HUES48 (cell line): ENCODE measurements around the gene PLEKHD1.
A peak's percentile ranks its signal among the peaks of the same experiment; 100 is the strongest.

Source experiments
- H3K27ac ChIP-seq: one replicate; pipeline ENCODE4 v1.7.0; 2013; ENCODE audit warnings: low read depth, low read length, inconsistent platforms
- H3K27me3 ChIP-seq: 2 replicates; pipeline ENCODE4 v1.6.1; 2013; ENCODE audit warnings: mild to moderate bottlenecking, low read length; ENCODE audit not compliant: control insufficient read depth, insufficient read depth
- H3K36me3 ChIP-seq: 2 replicates; pipeline ENCODE4 v1.6.1; 2013; ENCODE audit warnings: low read length; ENCODE audit not compliant: control insufficient read depth, insufficient read depth
- H3K4me1 ChIP-seq: 2 replicates; pipeline ENCODE4 v1.6.1; 2013; ENCODE audit warnings: mild to moderate bottlenecking, low read length; ENCODE audit not compliant: control insufficient read depth, insufficient read depth
- H3K4me3 ChIP-seq: 2 replicates; pipeline ENCODE4 v1.5.1; 2013; ENCODE audit warnings: mild to moderate bottlenecking, low read depth, low read length
- H3K9ac ChIP-seq: 2 replicates; pipeline ENCODE4 v1.6.1; 2013; ENCODE audit warnings: mild to moderate bottlenecking, low read depth, low read length, moderate library complexity
- H3K9me3 ChIP-seq: 2 replicates; pipeline ENCODE4 v1.6.1; 2013; ENCODE audit warnings: low read length; ENCODE audit not compliant: control insufficient read depth, insufficient read depth

Gene PLEKHD1

DNA sequence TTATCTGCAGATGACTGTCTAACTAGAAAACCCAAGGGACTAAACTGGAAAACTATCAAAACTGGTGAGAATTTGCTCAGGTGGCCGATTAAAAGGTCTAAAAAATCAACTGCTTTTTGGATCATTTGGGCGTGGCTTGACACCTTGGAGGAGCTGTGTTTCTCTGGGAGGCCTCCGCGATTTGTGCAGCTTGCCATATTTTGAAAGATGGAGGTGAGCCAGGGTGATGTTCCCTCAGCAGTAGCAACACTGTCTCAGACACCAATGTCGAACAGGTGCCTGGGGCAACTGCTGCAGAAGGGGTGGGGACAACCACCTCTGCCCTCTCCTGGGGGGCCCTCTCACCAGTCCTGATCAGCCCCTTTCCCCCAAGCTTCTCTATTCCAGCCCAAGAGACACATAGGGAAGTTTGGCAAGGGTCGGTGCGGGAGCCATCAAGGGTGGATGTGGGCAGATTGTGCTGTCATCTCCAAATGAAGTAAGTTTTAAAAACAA, 86.4 kb downstream of the PLEKHD1 start:
- H3K27ac ChIP-seq, result no peak overlapping the region
- H3K36me3 ChIP-seq, result no peaks in the 10 kb centered on the region
- peaks cover 87% of the 10 kb centered on the region for H3K27me3 ChIP-seq
- 0 out of 2 replicates have a peak, but pooled peaks cover 7% of the 10 kb centered on the region for H3K4me1 ChIP-seq
- peaks cover 6% of the 10 kb centered on the region; the same call in 1 of the 2 replicates for H3K9me3 ChIP-seq
- no peak overlapping the region for H3K9ac ChIP-seq
- H3K4me3 ChIP-seq, result no peak overlapping the region

DNA sequence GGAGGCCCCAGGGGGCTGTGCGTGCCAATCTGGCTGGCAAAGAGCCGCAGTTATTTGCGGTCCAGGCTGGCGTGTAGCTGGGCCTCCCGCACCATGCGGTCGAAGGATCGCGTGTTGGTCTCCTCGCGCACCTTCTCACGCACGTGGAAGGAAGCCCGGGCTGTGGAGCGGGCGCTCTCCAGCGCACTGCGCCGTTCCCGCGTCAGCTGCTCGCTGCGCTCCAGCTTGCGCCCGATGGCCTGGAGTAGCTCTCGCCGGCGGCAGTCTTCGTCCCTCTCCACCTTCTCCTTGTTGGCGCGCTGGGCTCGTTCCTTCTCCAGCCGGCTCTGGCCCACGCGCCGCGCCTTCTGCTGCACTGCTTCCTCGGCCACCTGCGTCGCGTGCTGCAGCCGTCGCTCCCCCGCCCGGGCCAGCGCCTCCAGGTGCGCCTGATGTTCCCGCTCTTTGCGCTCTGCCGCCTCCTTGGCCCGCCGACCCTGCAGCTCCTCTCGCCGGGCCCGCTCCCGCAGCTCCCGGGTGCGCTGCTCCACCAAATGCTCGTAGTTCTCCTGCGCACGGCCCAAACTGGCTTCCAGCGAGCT, 87.0 kb downstream of the PLEKHD1 start:
- no peak overlapping the region for H3K27ac ChIP-seq
- H3K9me3 ChIP-seq, result peaks cover 6% of the 10 kb centered on the region; the same call in 1 of the 2 replicates
- H3K36me3 ChIP-seq, result no peaks in the 10 kb centered on the region
- peak overlapping the region; percentile 48 for H3K4me3 ChIP-seq
- peaks cover 83% of the 10 kb centered on the region for H3K27me3 ChIP-seq
- H3K9ac ChIP-seq, result peak overlapping the region; percentile 8; the same call in 1 of the 2 replicates
- H3K4me1 ChIP-seq, result 0 out of 2 replicates have a peak, but pooled peaks cover 7% of the 10 kb centered on the region

DNA sequence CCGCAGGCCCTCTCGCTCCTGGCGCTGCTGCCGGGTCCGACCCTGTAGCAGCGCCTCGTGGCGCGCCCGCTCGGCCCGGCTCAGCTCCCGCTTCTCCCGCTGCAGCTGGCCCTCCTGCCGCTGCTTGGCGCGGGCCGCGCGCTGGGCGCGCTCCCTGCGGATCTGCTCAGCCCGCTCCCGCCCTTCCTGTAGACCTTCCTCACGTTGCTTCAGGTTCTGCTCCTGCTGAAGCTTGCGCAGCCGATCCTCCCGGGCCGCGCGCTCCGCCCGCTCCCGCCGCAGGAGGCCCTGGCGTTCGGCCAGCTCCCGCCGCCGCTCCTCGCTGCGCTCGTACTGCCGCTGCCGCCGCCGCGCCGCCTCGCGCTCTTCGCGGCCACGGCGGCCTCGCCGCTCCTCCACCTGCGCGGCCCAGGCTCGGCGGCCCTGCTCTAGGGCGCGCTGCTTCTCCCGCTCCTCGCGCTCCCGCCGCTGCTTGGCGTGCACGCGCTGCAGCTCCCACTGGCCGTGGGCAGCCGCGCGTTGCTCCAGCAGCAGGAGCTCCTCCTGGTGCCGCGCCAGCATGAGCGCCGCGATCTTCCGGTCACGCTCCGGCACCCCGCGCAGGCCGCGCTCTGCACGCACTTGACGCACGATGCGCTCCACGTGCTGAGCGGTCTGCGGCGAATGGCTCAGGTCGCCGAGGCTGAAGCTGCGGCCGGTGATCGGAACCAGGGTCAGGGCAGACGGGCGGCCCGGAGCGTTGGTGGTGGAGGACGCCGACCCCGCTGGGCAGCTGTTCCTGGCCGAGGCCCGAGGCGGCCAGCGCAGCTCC, 87.7 kb downstream of the PLEKHD1 start:
- peaks cover 76% of the 10 kb centered on the region for H3K27me3 ChIP-seq
- peaks cover 6% of the 10 kb centered on the region; the same call in 1 of the 2 replicates for H3K9me3 ChIP-seq
- H3K9ac ChIP-seq, result peak overlapping the region; percentile 8; the same call in 1 of the 2 replicates
- H3K27ac ChIP-seq, result no peak overlapping the region
- 0 out of 2 replicates have a peak, but pooled peaks cover 7% of the 10 kb centered on the region for H3K4me1 ChIP-seq
- H3K36me3 ChIP-seq, result no peaks in the 10 kb centered on the region
- H3K4me3 ChIP-seq, result peak overlapping the region; percentile 48

DNA sequence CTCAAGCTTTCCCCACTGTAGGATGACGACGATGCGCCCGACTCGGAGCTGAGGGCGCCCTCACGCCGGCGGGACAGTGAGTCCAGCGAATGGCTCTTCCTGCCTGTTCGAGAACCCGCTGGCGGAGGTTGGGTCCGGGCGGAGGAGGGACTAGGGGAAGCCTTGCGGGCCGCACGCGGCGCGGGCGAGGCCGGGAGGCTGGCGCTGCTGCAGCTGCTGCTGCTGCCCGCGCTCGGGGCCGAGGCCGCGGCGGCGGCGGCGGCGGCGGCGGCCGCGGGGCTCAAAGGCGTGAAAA, 88.3 kb downstream of the PLEKHD1 start:
- Histone ChIP-seq H3K4me1 (0 out of 2 replicates have a peak, but pooled peaks cover 7% of the 10 kb centered on the region), H3K9ac (no peak overlapping the region), H3K4me3 (no peak overlapping the region), H3K27ac (no peak overlapping the region), H3K9me3 (peaks cover 6% of the 10 kb centered on the region; the same call in 1 of the 2 replicates), H3K27me3 (peaks cover 70% of the 10 kb centered on the region), H3K36me3 (no peaks in the 10 kb centered on the region)

DNA sequence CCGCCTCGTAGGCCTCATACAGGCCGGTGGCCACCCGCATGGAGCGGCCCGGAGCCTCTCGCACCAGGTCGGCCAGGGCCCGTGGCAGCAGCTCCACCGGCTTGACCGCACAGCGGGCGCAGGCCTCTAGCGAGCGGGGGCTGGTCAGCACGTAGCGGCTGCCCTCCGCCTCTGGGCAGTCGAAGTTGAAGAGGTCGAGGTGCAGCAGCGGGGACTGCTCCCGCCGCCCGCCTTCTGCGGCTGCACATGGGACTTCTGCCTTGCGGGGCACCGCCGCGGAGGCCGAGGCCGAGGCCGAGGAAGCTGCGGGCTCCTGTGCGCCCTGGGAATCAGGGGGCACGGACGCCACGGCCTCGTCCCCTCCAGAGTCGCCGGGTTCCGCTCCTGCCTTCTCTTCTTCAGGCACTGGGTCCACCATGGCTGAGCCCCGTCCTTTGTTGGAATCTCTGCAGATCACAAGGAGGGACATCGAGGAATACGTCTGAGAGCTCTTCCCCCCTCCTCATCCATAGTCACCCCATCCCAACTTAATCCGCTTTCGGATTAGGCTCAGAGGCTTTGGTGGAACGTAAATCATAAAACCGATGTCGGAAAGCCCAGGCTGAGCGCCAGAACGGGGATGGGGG, 88.8 kb downstream of the PLEKHD1 start:
- Histone ChIP-seq H3K9me3 (peaks cover 6% of the 10 kb centered on the region; the same call in 1 of the 2 replicates), H3K36me3 (no peaks in the 10 kb centered on the region), H3K4me1 (0 out of 2 replicates have a peak, but pooled peaks cover 7% of the 10 kb centered on the region), H3K27me3 (peaks cover 70% of the 10 kb centered on the region), H3K27ac (peak overlapping the region; percentile 73), H3K4me3 (0 out of 2 replicates have a peak overlapping the region, but pooled peaks have one; percentile 74), H3K9ac (no peak overlapping the region)

DNA sequence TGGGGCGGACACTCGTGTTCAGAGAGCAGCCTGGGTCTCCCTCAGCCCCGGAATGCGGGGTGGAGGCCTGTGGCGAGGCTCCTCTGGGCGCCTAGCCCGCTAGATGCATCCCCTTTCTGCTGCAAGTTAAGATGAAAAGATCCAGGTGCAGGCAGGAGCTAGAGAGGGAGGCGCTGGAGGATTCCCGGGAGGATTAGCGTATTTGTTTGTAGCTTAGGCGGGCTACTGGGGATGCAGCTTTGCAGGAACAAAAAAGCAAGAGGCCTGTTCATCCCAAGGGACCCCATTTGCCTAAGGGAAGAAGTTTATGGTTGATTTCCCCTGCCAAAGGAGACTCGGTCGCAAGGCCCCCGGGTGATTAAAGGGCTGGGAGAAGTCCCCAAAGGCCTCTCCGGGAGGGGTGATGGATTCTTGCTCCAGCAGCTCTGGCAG, 89.3 kb downstream of the PLEKHD1 start:
- H3K27me3 ChIP-seq, result peaks cover 67% of the 10 kb centered on the region
- H3K36me3 ChIP-seq, result no peaks in the 10 kb centered on the region
- 0 out of 2 replicates have a peak, but pooled peaks cover 7% of the 10 kb centered on the region for H3K4me1 ChIP-seq
- peak overlapping the region; percentile 73 for H3K27ac ChIP-seq
- no peak overlapping the region for H3K9ac ChIP-seq
- H3K9me3 ChIP-seq, result peaks cover 6% of the 10 kb centered on the region; the same call in 1 of the 2 replicates
- peak overlapping the region; percentile 74 for H3K4me3 ChIP-seq

DNA sequence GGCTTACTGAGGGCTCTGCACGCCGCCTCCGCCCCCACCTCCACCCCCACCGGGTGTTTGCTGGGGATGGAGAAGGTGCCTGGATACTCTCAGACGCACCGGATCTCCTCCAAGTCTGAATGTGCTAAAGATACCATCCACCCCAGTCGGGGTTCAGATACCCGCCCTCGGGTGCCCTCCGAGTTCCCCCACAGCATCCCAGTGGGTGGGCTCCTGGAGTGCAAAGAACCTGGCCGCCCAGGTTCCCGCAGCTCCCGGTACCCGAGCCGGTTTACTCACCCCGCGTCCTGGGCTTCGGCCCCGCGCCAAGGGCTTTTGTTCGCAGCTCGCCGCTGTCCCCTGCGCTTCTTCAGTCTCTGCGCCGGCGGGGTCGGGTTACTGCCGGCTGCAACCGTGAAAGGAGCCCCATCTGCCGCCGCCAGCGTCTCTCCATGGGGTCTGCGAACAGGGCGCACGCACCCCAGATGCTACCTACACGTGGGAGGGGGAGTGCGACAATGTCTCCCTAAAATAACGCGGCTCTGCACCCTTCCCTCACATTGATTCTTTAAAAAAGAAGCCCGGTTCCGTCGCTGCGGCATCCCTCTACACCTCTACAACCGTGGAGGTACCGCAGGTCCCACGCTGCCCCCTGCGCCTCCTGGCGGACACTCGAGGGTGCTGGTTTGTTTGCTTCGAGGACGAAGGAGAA, 89.9 kb downstream of the PLEKHD1 start, which contains the start of gene CCDC177:
Gene CCDC177, minus strand, starts transcription at position 609 of the 691 bp plus-strand sequence. CDS start 1,249 bp downstream, outside the sequence.
- H3K9ac ChIP-seq, result peak within 1 kb of the TSS; percentile 44; the same call in 1 of the 2 replicates
- H3K4me1 ChIP-seq, result 0 out of 2 replicates have a peak, but pooled peaks cover 7% of the 10 kb centered on the region
- H3K27ac ChIP-seq, result peak within 1 kb of the TSS; percentile 73
- no peaks in the 10 kb centered on the region for H3K36me3 ChIP-seq
- peak within 1 kb of the TSS; percentile 74 for H3K4me3 ChIP-seq
- peaks cover 62% of the 10 kb centered on the region for H3K27me3 ChIP-seq
- H3K9me3 ChIP-seq, result peaks cover 6% of the 10 kb centered on the region; the same call in 1 of the 2 replicates

DNA sequence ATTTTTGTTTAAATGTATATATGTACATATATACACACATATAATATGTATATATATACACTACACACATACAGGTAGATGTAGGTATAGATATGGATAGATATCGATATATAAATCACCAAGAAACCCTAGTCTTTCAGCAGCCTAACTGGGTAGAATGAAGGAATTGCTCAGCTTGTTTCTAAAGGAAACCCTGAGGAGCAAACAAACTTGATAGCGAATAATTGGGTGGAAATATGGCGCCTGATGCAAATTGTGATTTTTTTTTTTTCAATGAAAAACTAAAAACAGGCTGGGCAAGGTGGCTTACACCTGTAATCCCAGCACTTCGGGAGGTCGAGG, 90.4 kb downstream of the PLEKHD1 start:
- Histone ChIP-seq H3K4me1 (0 out of 2 replicates have a peak, but pooled peaks cover 7% of the 10 kb centered on the region), H3K36me3 (no peaks in the 10 kb centered on the region), H3K9me3 (peaks cover 6% of the 10 kb centered on the region; the same call in 1 of the 2 replicates), H3K9ac (no peak overlapping the region), H3K27ac (no peak overlapping the region), H3K4me3 (no peak overlapping the region), H3K27me3 (peaks cover 57% of the 10 kb centered on the region)

DNA sequence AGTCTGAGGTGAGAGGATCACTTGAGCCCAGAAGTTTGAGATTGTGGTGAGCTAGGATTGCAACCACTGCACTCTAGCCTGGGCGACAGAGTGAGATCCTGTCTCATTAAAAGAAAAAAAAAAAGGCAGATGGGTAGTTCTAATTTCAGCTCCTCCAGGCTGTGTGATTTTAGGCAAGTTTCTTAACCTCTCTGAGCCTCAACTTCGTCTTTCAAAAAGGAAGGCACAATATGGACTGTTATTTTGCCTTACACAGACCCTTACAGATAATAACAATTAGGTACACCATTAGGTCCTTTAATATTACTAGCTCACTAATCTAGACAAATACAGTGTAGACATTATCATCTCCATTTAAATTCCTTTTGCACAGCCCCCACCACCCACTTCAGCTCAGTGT, 94.9 kb downstream of the PLEKHD1 start:
- no peaks in the 10 kb centered on the region for H3K36me3 ChIP-seq
- no peaks in the 10 kb centered on the region for H3K9me3 ChIP-seq
- H3K9ac ChIP-seq, result no peak overlapping the region
- no peak overlapping the region for H3K27ac ChIP-seq
- H3K4me3 ChIP-seq, result no peak overlapping the region
- H3K4me1 ChIP-seq, result no peaks in the 10 kb centered on the region
- peaks cover 11% of the 10 kb centered on the region for H3K27me3 ChIP-seq

DNA sequence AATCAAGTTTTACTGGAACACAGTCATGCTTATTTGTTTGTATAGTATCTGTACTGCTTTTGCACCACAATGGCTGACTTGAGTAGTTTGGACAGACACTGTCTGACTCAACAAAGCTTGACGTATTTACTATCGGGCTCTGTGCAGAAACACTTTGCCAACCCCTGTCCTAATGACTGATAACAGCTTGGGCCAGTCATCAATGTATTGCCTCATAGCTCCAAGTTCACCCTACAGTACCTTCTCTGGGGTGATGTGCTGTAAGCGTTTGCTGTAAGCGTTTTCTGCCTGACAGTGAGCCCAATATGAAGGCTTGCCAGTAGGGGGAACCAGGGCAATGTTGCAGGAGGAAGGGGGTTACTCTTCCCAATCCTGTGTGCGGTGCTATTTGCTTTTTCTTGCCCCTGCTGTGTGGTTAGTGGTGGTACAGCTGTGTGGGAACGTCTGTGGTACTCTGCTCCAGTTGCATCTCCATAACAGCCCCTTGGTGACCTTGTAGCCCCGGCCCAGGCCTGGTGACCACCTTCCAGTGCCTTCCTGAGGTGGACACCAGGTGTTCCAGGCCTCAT, 95.6 kb downstream of the PLEKHD1 start:
- H3K27me3 ChIP-seq, result peaks cover 6% of the 10 kb centered on the region
- H3K4me3 ChIP-seq, result no peak overlapping the region
- H3K4me1 ChIP-seq, result no peaks in the 10 kb centered on the region
- H3K9me3 ChIP-seq, result no peaks in the 10 kb centered on the region
- no peak overlapping the region for H3K9ac ChIP-seq
- H3K27ac ChIP-seq, result no peak overlapping the region
- no peaks in the 10 kb centered on the region for H3K36me3 ChIP-seq
